ENCODE measurements around the gene FBRS. TPM values are rescaled to one million over a fixed set of nuclear protein-coding genes. Genes with fewer than 3 reads are reported as not detected.
A peak's percentile ranks its signal among the peaks of the same experiment; 100 is the strongest.

FBRS gene
- total and polyA plus RNA-seq, 2 of the 13 experiments (the other 11 are each of a cell fraction or from before 2014, with no cell fraction given) = 13.7 to 16.2 TPM

DNA sequence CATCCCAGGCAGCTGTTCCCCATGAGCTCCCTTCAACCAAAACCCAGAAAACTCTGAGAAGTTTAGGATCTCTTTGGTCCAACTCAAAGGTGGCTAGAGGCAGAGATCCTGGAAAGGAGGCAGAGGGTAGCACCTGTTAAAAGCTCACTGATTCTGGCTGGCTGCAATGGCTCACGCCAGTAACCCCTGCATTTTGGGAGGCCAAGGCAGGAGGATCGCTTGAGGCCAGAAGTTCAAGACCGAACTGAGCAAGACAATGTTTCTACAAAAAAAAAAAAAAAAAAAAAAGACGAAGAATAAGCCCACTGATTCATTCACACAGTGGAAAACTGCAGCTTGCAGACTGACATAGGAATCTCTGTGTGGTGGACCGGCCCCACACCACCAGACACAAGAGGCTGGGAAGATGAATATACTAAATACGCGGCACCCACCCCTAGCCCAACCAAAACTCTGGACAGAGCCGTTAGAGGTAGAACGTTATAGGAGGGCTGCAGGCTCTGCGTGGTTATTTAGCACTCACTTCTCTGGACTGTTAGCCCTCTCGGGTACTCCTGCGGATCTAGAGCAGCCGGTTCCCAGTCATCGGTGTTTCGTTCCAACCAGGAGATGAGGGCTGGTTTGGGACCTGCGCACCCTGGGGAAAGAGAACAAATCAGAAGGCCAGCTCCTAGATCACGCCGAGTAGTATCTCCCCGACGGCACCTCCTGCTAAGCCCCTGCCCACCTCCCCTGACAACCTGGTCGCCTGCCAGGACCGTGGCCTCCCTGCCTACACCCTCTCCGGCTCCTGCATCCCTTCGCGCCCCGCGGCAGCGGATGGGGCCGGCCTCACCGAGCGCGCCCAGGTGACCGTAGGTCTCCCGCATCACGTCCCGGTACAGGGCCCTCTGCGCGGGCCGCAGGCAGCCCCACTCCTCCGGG is 49.0 kb upstream of the FBRS start (continued):
- TF ChIP-seq, protein P1, sequence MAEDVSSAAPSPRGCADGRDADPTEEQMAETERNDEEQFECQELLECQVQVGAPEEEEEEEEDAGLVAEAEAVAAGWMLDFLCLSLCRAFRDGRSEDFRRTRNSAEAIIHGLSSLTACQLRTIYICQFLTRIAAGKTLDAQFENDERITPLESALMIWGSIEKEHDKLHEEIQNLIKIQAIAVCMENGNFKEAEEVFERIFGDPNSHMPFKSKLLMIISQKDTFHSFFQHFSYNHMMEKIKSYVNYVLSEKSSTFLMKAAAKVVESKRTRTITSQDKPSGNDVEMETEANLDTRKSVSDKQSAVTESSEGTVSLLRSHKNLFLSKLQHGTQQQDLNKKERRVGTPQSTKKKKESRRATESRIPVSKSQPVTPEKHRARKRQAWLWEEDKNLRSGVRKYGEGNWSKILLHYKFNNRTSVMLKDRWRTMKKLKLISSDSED (CRISPR knock-in tag; IDR thresholded peaks at IDR 0.05) = no peak
- TF ChIP-seq, protein P2, sequence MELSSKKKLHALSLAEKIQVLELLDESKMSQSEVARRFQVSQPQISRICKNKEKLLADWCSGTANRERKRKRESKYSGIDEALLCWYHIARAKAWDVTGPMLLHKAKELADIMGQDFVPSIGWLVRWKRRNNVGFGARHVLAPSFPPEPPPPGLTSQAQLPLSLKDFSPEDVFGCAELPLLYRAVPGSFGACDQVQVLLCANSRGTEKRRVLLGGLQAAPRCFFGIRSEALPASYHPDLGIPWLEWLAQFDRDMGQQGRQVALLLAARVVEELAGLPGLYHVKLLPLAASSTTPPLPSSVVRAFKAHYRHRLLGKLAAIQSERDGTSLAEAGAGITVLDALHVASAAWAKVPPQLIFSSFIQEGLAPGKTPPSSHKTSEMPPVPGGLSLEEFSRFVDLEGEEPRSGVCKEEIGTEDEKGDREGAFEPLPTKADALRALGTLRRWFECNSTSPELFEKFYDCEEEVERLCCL (CRISPR knock-in tag; IDR thresholded peaks at IDR 0.05; ENCODE audit: borderline replicate concordance) = no peak
- TF ChIP-seq SSRP1 (CRISPR knock-in tag; IDR thresholded peaks at IDR 0.05) = no peak
- TF ChIP-seq MIER2 (CRISPR knock-in tag; IDR thresholded peaks at IDR 0.05) = no peak
- TF ChIP-seq RBAK (CRISPR knock-in tag; IDR thresholded peaks at IDR 0.05) = no peak
- TF ChIP-seq HMGA1 (CRISPR knock-in tag; conservative IDR thresholded peaks at IDR 0.05) = no peak
- no peak; the same call in none of the 2 replicates for TF ChIP-seq DR1 (CRISPR knock-in tag; IDR thresholded peaks at IDR 0.05)
- TF ChIP-seq RFX1 (IDR thresholded peaks at IDR 0.05) = no peak
- no peak for TF ChIP-seq ZBTB8A (CRISPR knock-in tag; IDR thresholded peaks at IDR 0.05; ENCODE audit: borderline replicate concordance, low read depth)
- TF ChIP-seq ZNF598 (CRISPR knock-in tag; IDR thresholded peaks at IDR 0.05; ENCODE audit: borderline replicate concordance) = no peak
- TF ChIP-seq, protein P3, sequence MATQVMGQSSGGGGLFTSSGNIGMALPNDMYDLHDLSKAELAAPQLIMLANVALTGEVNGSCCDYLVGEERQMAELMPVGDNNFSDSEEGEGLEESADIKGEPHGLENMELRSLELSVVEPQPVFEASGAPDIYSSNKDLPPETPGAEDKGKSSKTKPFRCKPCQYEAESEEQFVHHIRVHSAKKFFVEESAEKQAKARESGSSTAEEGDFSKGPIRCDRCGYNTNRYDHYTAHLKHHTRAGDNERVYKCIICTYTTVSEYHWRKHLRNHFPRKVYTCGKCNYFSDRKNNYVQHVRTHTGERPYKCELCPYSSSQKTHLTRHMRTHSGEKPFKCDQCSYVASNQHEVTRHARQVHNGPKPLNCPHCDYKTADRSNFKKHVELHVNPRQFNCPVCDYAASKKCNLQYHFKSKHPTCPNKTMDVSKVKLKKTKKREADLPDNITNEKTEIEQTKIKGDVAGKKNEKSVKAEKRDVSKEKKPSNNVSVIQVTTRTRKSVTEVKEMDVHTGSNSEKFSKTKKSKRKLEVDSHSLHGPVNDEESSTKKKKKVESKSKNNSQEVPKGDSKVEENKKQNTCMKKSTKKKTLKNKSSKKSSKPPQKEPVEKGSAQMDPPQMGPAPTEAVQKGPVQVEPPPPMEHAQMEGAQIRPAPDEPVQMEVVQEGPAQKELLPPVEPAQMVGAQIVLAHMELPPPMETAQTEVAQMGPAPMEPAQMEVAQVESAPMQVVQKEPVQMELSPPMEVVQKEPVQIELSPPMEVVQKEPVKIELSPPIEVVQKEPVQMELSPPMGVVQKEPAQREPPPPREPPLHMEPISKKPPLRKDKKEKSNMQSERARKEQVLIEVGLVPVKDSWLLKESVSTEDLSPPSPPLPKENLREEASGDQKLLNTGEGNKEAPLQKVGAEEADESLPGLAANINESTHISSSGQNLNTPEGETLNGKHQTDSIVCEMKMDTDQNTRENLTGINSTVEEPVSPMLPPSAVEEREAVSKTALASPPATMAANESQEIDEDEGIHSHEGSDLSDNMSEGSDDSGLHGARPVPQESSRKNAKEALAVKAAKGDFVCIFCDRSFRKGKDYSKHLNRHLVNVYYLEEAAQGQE (IDR thresholded peaks at IDR 0.05; ENCODE audit: borderline replicate concordance in 1 of 2, low read depth in 1 of 2, low read length in 2 of 2) = no peak
- TF ChIP-seq ZNF138 (CRISPR knock-in tag; IDR thresholded peaks at IDR 0.05; ENCODE audit: low read depth) = peak; percentile 6; the same call in 1 of the 2 replicates
- peak; percentile 71; the same call in 1 of the 2 replicates for TF ChIP-seq ZNF672 (CRISPR knock-in tag; IDR thresholded peaks at IDR 0.05)
- TF ChIP-seq, protein P4, sequence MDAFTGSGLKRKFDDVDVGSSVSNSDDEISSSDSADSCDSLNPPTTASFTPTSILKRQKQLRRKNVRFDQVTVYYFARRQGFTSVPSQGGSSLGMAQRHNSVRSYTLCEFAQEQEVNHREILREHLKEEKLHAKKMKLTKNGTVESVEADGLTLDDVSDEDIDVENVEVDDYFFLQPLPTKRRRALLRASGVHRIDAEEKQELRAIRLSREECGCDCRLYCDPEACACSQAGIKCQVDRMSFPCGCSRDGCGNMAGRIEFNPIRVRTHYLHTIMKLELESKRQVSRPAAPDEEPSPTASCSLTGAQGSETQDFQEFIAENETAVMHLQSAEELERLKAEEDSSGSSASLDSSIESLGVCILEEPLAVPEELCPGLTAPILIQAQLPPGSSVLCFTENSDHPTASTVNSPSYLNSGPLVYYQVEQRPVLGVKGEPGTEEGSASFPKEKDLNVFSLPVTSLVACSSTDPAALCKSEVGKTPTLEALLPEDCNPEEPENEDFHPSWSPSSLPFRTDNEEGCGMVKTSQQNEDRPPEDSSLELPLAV (CRISPR knock-in tag; conservative IDR thresholded peaks at IDR 0.05; ENCODE audit: low read depth) = peak; percentile 43; the same call in 1 of the 2 replicates
- no peak for TF ChIP-seq GATAD2A (CRISPR knock-in tag; IDR thresholded peaks at IDR 0.05)
- peak; percentile 96; the same call in 1 of the 2 replicates for TF ChIP-seq ZNF569 (CRISPR knock-in tag; IDR thresholded peaks at IDR 0.05; ENCODE audit: borderline replicate concordance)
- TF ChIP-seq ELF4 (CRISPR knock-in tag; IDR thresholded peaks at IDR 0.05; ENCODE audit: borderline replicate concordance) = no peak
- no peak for TF ChIP-seq SMAD1 (CRISPR knock-in tag; IDR thresholded peaks at IDR 0.05; ENCODE audit: borderline replicate concordance, low read depth)
- TF ChIP-seq, protein P5, sequence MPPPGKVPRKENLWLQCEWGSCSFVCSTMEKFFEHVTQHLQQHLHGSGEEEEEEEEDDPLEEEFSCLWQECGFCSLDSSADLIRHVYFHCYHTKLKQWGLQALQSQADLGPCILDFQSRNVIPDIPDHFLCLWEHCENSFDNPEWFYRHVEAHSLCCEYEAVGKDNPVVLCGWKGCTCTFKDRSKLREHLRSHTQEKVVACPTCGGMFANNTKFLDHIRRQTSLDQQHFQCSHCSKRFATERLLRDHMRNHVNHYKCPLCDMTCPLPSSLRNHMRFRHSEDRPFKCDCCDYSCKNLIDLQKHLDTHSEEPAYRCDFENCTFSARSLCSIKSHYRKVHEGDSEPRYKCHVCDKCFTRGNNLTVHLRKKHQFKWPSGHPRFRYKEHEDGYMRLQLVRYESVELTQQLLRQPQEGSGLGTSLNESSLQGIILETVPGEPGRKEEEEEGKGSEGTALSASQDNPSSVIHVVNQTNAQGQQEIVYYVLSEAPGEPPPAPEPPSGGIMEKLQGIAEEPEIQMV (CRISPR knock-in tag; IDR thresholded peaks at IDR 0.05; ENCODE audit: low read depth) = peak; percentile 29; the same call in 1 of the 2 replicates
